Measurements from ENCODE around the gene EML2.

GRCh38 chr19:45598267-45599001 lies 40.8 kb downstream of the EML2 start:
- no peak for TF ChIP-seq YY1 (IDR thresholded peaks at IDR 0.05; ENCODE audit: low read depth, low read length)
- no peak for TF ChIP-seq POLR2A (IDR thresholded peaks at IDR 0.05; ENCODE audit: control extremely low read depth in 1 of 2, low read depth in 2 of 2, low read length in 2 of 2)
- TF ChIP-seq CTCF (IDR thresholded peaks at IDR 0.05; ENCODE audit: control extremely low read depth in 1 of 3, insufficient read depth in 1 of 3, low read depth in 1 of 3, low read length in 3 of 3), result no peak
- no peak for TF ChIP-seq SIN3A (conservative IDR thresholded peaks at IDR 0.05 in 1 of 2, IDR thresholded peaks at IDR 0.05 in 1 of 2; ENCODE audit: low read depth in 1 of 2, low read length in 2 of 2)
- TF ChIP-seq NRF1 (IDR thresholded peaks at IDR 0.05; ENCODE audit: low read depth, low read length), result no peak
- no peak for TF ChIP-seq MAX (IDR thresholded peaks at IDR 0.05)
- no peak for TF ChIP-seq POLR2AphosphoS5 (IDR thresholded peaks at IDR 0.05; ENCODE audit: low read depth, low read length)
- TF ChIP-seq EGR1 (IDR thresholded peaks at IDR 0.05; ENCODE audit: borderline replicate concordance, low read depth, low read length), result no peak

Measured in H1 (cell line).